Breast epithelium (tissue), 3 donors: ENCODE measurements around the gene RECQL5.

Source experiments
- POLR2A ChIP-seq: fragments of 450-650 bp; IDR thresholded peaks from one replicate; pipeline ENCODE4 v1.6.1; 2016; ENCODE audit warnings: antibody characterized with exemption, mild to moderate bottlenecking, moderate library complexity
- POLR2AphosphoS5 ChIP-seq, 3 donors: sonication (generic); formaldehyde crosslinking; IDR thresholded peaks; one replicate each; pipeline ENCODE4 v1.6.1; 2017; ENCODE audit warnings: antibody characterized with exemption in 3 of 3
- TF ChIP-seq, protein P1 (sequence below), 3 donors: fragments of 450-650 bp; IDR thresholded peaks; one replicate each; pipeline ENCODE4 v1.5.1; 2016 to 2017; ENCODE audit warnings: antibody characterized with exemption in 3 of 3, mild to moderate bottlenecking in 3 of 3, moderate library complexity in 3 of 3

GRCh38 chr17:75652934-75653549, 13.9 kb downstream of the RECQL5 start:
- TF ChIP-seq POLR2A (no peak), POLR2AphosphoS5 (IDR thresholded peaks at IDR 0.05) (no peak)
- TF ChIP-seq, protein P1, sequence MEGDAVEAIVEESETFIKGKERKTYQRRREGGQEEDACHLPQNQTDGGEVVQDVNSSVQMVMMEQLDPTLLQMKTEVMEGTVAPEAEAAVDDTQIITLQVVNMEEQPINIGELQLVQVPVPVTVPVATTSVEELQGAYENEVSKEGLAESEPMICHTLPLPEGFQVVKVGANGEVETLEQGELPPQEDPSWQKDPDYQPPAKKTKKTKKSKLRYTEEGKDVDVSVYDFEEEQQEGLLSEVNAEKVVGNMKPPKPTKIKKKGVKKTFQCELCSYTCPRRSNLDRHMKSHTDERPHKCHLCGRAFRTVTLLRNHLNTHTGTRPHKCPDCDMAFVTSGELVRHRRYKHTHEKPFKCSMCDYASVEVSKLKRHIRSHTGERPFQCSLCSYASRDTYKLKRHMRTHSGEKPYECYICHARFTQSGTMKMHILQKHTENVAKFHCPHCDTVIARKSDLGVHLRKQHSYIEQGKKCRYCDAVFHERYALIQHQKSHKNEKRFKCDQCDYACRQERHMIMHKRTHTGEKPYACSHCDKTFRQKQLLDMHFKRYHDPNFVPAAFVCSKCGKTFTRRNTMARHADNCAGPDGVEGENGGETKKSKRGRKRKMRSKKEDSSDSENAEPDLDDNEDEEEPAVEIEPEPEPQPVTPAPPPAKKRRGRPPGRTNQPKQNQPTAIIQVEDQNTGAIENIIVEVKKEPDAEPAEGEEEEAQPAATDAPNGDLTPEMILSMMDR (IDR thresholded peaks at IDR 0.05), result peak in 2 of 3 donors; percentile 32 to 40
